D721Med (cell line): Measurements from ENCODE around the gene PLA2R1.
"Not testable (repeated sequence)": the region's sequence is repeated elsewhere in the genome, so short reads cannot be mapped to it uniquely, and the experiment has no call there.

Source experiments
- DNase-seq: peaks from one replicate; pipeline ENCODE4 v3.0.0; 2011; ENCODE audit warnings: low spot score; ENCODE audit not compliant: insufficient read length
- FAIRE-seq: peaks from 2 replicates; lab custom pipeline; 2011; peaks lifted over from hg19 to GRCh38; lab: Jason Lieb, UNC
- TF ChIP-seq, protein P1 (sequence below): IDR thresholded peaks from 2 replicates; pipeline ENCODE4 v1.5.1; 2012; ENCODE audit warnings: mild to moderate bottlenecking, control low read depth; ENCODE audit not compliant: insufficient read depth; ENCODE audit errors: missing control alignments

Gene PLA2R1

DNA sequence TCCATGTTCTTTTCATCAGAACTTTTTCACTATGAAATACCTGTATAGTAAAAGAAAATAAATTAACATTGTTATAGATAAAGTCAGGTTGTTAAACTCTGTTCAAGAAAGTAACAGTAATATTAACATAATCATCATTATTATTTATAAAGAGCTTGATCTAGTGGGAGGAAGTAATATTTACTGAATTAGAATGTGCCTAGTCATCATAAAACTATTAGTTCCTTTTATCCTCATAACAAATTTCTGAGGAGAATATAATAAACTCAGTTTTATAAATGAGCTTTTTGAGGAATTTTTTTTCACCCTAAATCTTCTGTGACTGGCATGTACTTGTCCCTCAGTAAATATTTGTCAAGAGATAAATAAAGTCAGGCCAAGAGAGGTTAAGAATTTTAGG is 78.4 kb downstream of the PLA2R1 start:
- no peak for DNase-seq
- no peak for FAIRE-seq
- TF ChIP-seq, protein P1, sequence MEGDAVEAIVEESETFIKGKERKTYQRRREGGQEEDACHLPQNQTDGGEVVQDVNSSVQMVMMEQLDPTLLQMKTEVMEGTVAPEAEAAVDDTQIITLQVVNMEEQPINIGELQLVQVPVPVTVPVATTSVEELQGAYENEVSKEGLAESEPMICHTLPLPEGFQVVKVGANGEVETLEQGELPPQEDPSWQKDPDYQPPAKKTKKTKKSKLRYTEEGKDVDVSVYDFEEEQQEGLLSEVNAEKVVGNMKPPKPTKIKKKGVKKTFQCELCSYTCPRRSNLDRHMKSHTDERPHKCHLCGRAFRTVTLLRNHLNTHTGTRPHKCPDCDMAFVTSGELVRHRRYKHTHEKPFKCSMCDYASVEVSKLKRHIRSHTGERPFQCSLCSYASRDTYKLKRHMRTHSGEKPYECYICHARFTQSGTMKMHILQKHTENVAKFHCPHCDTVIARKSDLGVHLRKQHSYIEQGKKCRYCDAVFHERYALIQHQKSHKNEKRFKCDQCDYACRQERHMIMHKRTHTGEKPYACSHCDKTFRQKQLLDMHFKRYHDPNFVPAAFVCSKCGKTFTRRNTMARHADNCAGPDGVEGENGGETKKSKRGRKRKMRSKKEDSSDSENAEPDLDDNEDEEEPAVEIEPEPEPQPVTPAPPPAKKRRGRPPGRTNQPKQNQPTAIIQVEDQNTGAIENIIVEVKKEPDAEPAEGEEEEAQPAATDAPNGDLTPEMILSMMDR: no peak

DNA sequence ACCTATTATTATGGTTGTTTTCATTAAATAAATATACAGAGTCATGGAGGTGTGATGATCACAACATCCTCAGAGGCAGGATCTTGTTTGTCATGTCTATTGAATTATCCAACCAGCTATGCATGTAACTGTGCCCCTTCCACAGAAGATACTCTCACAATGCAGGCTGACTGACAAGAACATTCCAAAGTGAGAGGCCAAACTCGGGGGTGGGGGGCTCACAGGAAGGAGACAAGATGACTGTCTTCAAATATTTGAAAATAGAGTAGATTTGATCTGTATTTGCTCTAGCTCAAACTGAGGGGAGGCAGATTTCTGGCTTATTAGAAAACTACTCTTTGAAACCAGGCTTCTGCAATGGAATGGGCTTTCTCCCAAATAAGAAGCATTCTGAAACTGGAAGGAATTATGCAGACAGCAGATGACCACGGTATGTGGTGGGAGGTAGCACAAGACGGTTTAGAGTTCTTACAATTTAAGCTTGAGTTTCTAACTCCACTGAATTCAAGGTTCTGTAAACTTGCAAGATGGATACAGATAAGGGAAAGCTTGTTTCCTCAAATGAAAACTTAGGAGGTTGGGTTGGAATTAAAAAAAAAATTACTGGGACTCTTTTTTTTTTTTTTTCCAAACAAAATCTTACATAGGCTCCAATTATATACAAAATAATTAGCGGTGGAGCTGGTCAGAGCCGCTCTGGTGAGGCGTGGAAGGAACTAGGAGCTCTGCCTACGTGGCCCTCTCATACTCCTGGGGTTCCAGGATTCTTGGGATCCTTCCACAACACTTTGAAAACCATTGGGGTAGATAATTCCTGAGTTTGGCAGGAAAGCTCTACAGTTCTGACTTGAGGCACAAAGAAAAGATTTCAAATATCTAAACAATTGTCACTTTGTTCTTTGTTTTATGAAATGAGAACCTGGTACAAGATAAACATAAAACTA is 79.3 kb downstream of the PLA2R1 start:
- FAIRE-seq (no peak), DNase-seq (no peak)

DNA sequence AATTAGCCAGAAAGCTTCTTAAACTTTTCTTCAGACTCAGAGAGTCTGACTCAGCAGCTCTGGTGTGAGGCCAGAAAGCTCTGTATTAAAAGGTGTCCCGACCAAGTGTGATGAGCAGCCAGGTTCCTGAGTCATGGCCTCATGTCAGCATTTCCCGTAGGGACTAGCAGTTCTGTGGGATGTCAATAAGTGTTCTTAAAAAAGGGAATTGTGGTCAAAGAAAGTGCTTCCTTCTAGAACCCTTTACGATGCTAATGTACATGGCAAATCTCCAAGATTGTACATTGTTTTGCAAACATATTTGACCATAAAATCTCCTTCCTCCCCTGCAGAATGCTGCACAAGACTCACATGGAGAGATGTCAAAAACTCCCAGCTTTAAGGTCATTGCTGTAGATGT is 80.1 kb downstream of the PLA2R1 start:
- FAIRE-seq (no peak), DNase-seq (no peak)
- TF ChIP-seq, protein P1: no peak

More for the DNA sequence above, 79.3 kb downstream of the PLA2R1 start:
- TF ChIP-seq, protein P1: no peak

DNA sequence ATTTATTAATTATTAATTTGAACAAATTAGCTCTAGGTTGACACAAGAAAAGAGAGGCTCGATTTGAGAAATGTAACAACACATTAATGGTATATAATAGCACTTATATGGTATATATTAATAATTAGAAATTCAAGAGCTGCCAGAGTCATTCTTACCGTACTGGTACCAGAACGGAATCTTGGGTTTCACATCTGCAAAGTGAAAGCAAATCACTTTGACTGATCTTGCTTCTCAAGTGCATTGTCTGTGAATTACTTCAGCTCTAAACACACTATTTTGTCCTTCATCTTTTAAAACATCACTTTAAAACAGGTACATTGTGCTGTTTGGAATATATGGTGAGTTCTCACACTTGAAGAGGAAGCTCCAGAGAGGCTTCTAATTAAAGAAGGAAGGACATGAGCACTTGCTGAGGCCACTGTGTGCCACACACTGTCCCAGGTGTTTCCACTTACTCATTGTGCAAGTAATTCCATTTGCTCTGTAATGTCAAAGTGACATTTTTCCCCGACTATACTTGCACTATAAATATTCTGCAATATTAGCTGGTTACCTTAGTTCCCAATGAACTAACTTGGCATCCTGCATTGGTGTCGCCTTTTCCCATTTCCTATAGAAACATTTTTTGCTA is 85.8 kb downstream of the PLA2R1 start:
- FAIRE-seq (no peak), DNase-seq (no peak)
- TF ChIP-seq, protein P1: no peak

DNA sequence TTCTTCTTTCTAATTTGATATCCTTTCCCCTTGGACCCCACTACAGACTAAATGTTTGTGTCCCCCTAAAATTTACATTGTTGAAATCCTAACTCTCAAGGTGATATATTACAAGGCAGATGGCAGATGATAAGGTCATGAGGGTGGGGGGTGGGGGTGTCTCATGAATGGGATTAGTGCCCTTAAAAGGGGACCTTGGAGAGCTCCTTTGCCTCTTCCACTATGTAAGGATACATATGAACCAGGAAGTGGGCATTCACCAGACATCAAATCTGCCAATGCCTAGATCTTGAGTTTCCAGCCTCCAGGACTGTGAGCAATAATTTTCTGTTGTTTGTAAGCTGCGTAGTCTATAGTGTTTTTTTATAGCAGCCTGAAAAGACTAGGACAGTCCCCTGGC is 89.1 kb downstream of the PLA2R1 start:
- TF ChIP-seq, protein P1: no peak
- FAIRE-seq: no peak
- no peak for DNase-seq

DNA sequence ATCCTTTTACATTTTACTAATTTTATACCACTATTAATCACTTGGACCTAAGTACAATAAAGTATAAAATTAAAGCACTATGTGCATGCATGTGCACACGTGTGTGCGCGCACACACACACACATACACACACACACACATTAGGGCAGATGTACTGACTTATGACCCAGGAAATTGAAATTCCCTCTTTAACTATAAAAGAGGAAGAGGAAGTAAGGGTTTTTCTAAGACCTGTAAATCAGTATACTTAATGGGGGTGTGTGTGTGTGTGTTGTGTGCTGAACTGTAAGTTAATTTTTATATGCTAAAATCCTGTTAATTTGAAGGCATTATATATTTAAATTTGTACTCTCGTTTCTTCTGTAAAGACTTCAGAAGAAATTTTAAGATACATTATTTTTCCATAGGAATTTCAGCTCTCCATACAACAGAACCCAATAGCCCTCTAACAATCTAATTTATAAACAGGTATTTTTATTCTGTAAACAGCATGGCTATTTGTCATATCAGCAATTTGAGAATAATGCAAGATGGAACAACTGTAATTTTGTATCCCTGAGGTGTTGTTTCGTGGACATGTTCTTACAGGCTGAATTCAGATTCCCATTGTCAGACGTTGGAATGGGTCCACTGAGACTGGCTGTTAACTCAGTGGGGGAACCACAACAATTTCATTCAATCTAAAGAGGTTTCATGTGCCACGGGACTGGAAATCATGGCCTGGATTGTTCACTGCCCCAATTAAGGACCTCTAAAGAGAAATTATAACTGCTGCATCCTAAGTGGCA is 90.9 kb downstream of the PLA2R1 start:
- DNase-seq: no peak
- TF ChIP-seq, protein P1: no peak
- no peak for FAIRE-seq

DNA sequence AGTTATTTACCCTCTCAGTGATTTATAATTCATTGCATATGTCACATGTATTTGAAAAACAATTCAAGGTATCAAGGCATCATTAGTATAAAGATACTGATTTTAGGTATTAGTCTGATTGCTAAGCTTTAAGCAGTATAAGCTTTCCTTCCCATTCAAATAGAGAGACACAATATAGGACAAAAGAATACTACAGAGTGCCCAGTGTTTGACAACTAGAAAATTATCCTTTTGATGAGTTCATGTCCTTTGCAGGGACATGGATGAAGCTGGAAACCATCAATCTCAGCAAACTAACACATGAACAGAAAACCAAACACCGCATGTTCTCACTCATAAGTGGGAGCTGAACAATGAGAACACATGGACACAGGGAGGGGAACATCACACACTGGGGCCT is 91.9 kb downstream of the PLA2R1 start:
- DNase-seq, FAIRE-seq: not testable (repeated sequence)
